Nephron progenitor cell (in vitro differentiated cells): Measurements from ENCODE around the gene CD79B.

ENCODE experiments used
- DNase-seq: peaks from one replicate; pipeline ENCODE4 v3.0.0; 2021
- H3K27ac Mint-ChIP-seq: 2 replicates; pipeline ENCODE4 v1.8.0; 2021; ENCODE audit warnings: mild to moderate bottlenecking, moderate library complexity, mixed read lengths
- H3K27me3 Mint-ChIP-seq: 2 replicates; pipeline ENCODE4 v1.8.0; 2021; ENCODE audit warnings: mild to moderate bottlenecking, low read depth, mixed read lengths; ENCODE audit not compliant: poor library complexity
- H3K36me3 Mint-ChIP-seq: 2 replicates; pipeline ENCODE4 v1.8.0; 2021; ENCODE audit warnings: low read depth, mixed read lengths
- H3K4me1 Mint-ChIP-seq: 2 replicates; pipeline ENCODE4 v1.8.0; 2021; ENCODE audit warnings: mixed read lengths
- H3K4me3 Mint-ChIP-seq: 2 replicates; pipeline ENCODE4 v1.8.0; 2021; ENCODE audit warnings: mild to moderate bottlenecking, moderate library complexity, mixed read lengths
- H3K9me3 Mint-ChIP-seq: 2 replicates; pipeline ENCODE4 v1.8.0; 2021; ENCODE audit warnings: mild to moderate bottlenecking, moderate library complexity, mixed read lengths
- CTCF ChIP-seq: fragments of 200-600 bp; sonication (generic); IDR thresholded peaks from 2 replicates; pipeline ENCODE4 v1.5.0; 2021; ENCODE audit warnings: antibody characterized with exemption

Gene CD79B

GRCh38 chr17:63939884-63940283, 7.8 kb upstream of the CD79B start:
- no peak for TF ChIP-seq CTCF
- H3K27ac Mint-ChIP-seq, result no peak overlapping the region

GRCh38 chr17:63939401-63939800, 7.3 kb upstream of the CD79B start:
- Mint-ChIP-seq H3K36me3 (no peaks in the 10 kb centered on the region), H3K4me1 (peaks cover 32% of the 10 kb centered on the region), H3K27ac (no peak overlapping the region), H3K27me3 (peaks cover 31% of the 10 kb centered on the region), H3K4me3 (no peak overlapping the region), H3K9me3 (no peaks in the 10 kb centered on the region)
- DNase-seq, result no peak
- TF ChIP-seq CTCF, result no peak

More at GRCh38 chr17:63939884-63940283, 7.8 kb upstream of the CD79B start:
- Mint-ChIP-seq H3K9me3 (no peaks in the 10 kb centered on the region), H3K27me3 (peaks cover 31% of the 10 kb centered on the region), H3K4me3 (no peak overlapping the region), H3K36me3 (no peaks in the 10 kb centered on the region), H3K4me1 (peaks cover 32% of the 10 kb centered on the region)
- DNase-seq, result no peak

GRCh38 chr17:63937920-63938319, 5.8 kb upstream of the CD79B start:
- H3K36me3 Mint-ChIP-seq, result no peaks in the 10 kb centered on the region
- no peak for TF ChIP-seq CTCF
- no peak overlapping the region for H3K27ac Mint-ChIP-seq
- no peak for DNase-seq
- H3K4me3 Mint-ChIP-seq, result no peak overlapping the region
- peaks cover 32% of the 10 kb centered on the region for H3K4me1 Mint-ChIP-seq
- H3K27me3 Mint-ChIP-seq, result peaks cover 31% of the 10 kb centered on the region
- no peaks in the 10 kb centered on the region for H3K9me3 Mint-ChIP-seq

- H3K4me1 Mint-ChIP-seq, result peaks cover 36% of the 10 kb centered on the region
- no peak for TF ChIP-seq CTCF
- H3K27ac Mint-ChIP-seq, result no peak overlapping the region
- H3K27me3 Mint-ChIP-seq, result peaks cover 27% of the 10 kb centered on the region
- H3K9me3 Mint-ChIP-seq, result no peaks in the 10 kb centered on the region
- DNase-seq, result no peak
- no peak overlapping the region for H3K4me3 Mint-ChIP-seq
- H3K36me3 Mint-ChIP-seq, result no peaks in the 10 kb centered on the region
Observed at GRCh38 chr17:63937319-63937718, 5.2 kb upstream of the CD79B start.

GRCh38 chr17:63934183-63935112, 2.3 kb upstream of the CD79B start:
- DNase-seq, result no peak
- Mint-ChIP-seq H3K4me1 (peaks cover 46% of the 10 kb centered on the region), H3K4me3 (no peak overlapping the region), H3K27ac (no peak overlapping the region), H3K9me3 (no peaks in the 10 kb centered on the region), H3K27me3 (peaks cover 15% of the 10 kb centered on the region), H3K36me3 (no peaks in the 10 kb centered on the region)
- TF ChIP-seq CTCF, result no peak

- no peak for TF ChIP-seq CTCF
- Mint-ChIP-seq H3K9me3 (no peaks in the 10 kb centered on the region), H3K4me1 (peaks cover 37% of the 10 kb centered on the region), H3K27me3 (peaks cover 11% of the 10 kb centered on the region), H3K4me3 (no peak overlapping the region), H3K36me3 (no peaks in the 10 kb centered on the region), H3K27ac (no peak overlapping the region)
- DNase-seq, result no peak
Observed at GRCh38 chr17:63933598-63933997, 1.5 kb upstream of the CD79B start.
